ENCODE data around the gene PIEZO2. TPM values are rescaled to one million over a fixed set of nuclear protein-coding genes. Genes with fewer than 3 reads are reported as not detected.

Gene PIEZO2
- polyA plus RNA-seq, 1 donor from 2014 or later = 0.30 TPM

DNA sequence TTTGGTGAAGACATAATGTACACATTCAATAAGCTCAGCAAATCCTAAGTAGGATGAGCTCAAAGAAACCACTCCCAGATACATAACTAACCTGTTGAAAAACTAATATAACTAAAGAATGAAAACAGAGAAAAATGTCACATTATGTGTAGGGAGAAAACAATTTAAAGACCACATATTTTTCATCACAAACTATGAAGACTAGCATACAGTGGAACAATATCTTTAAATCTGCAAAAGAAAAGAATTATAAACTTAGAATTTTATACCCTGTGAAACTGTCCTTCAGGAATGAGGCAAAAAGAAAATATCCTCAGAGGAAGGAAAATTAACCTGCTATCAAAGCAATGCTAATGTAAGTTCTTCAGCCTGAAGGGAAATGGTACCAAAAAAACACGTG, 151.5 kb downstream of the PIEZO2 start:
- TF ChIP-seq EP300 (conservative IDR thresholded peaks at IDR 0.05; ENCODE audit: poor library complexity, severe bottlenecking) = no peak
- TF ChIP-seq TAF1 (IDR thresholded peaks at IDR 0.05; ENCODE audit: low read depth) = no peak
- TF ChIP-seq MXI1 (conservative IDR thresholded peaks at IDR 0.05; ENCODE audit: poor library complexity, severe bottlenecking) = no peak
- no peak for TF ChIP-seq POLR2AphosphoS5 (IDR thresholded peaks at IDR 0.05)
- TF ChIP-seq, protein P1, sequence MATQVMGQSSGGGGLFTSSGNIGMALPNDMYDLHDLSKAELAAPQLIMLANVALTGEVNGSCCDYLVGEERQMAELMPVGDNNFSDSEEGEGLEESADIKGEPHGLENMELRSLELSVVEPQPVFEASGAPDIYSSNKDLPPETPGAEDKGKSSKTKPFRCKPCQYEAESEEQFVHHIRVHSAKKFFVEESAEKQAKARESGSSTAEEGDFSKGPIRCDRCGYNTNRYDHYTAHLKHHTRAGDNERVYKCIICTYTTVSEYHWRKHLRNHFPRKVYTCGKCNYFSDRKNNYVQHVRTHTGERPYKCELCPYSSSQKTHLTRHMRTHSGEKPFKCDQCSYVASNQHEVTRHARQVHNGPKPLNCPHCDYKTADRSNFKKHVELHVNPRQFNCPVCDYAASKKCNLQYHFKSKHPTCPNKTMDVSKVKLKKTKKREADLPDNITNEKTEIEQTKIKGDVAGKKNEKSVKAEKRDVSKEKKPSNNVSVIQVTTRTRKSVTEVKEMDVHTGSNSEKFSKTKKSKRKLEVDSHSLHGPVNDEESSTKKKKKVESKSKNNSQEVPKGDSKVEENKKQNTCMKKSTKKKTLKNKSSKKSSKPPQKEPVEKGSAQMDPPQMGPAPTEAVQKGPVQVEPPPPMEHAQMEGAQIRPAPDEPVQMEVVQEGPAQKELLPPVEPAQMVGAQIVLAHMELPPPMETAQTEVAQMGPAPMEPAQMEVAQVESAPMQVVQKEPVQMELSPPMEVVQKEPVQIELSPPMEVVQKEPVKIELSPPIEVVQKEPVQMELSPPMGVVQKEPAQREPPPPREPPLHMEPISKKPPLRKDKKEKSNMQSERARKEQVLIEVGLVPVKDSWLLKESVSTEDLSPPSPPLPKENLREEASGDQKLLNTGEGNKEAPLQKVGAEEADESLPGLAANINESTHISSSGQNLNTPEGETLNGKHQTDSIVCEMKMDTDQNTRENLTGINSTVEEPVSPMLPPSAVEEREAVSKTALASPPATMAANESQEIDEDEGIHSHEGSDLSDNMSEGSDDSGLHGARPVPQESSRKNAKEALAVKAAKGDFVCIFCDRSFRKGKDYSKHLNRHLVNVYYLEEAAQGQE (IDR thresholded peaks at IDR 0.05; ENCODE audit: borderline replicate concordance) = no peak
- TF ChIP-seq RAD21 (conservative IDR thresholded peaks at IDR 0.05) = no peak
- Histone ChIP-seq H3K27me3 (ENCODE audit: insufficient read depth, low read depth, low read length) (no peaks in the 10 kb centered on the region), H3K4me3 (ENCODE audit: low read length) (no peak overlapping the region), H3K9me3 (ENCODE audit: low read length) (no peaks in the 10 kb centered on the region), H3K27ac (ENCODE audit: low read length) (no peak overlapping the region), H3F3A (ENCODE audit: insufficient read depth, low read length, poor library complexity, severe bottlenecking) (no peaks in the 10 kb centered on the region), H3K9ac (ENCODE audit: low read length) (no peak overlapping the region), H3K36me3 (ENCODE audit: insufficient read depth, low read length) (no peaks in the 10 kb centered on the region), H3K79me2 (replicated peaks; ENCODE audit: insufficient read depth, low read length) (no peaks in the 10 kb centered on the region), H3K9me2 (ENCODE audit: insufficient read depth, low read length) (no peaks in the 10 kb centered on the region), H2AFZ (ENCODE audit: low read depth, low read length) (no peak overlapping the region), H3K4me2 (ENCODE audit: low read length) (no peak overlapping the region), H4K20me1 (ENCODE audit: insufficient read depth) (no peaks in the 10 kb centered on the region)

GRCh38 chr18:10995550-10995949, 153.8 kb downstream of the PIEZO2 start:
- Histone ChIP-seq H3K27ac (ENCODE audit: low read length) (no peak overlapping the region), H2AFZ (ENCODE audit: low read depth, low read length) (no peak overlapping the region), H3K9ac (ENCODE audit: low read length) (no peak overlapping the region), H3K9me2 (ENCODE audit: insufficient read depth, low read length) (no peaks in the 10 kb centered on the region), H3F3A (ENCODE audit: insufficient read depth, low read length, poor library complexity, severe bottlenecking) (no peaks in the 10 kb centered on the region), H3K79me2 (replicated peaks; ENCODE audit: insufficient read depth, low read length) (no peaks in the 10 kb centered on the region), H3K4me2 (ENCODE audit: low read length) (no peak overlapping the region), H4K20me1 (ENCODE audit: insufficient read depth) (no peaks in the 10 kb centered on the region), H3K4me3 (ENCODE audit: low read length) (no peak overlapping the region), H3K27me3 (ENCODE audit: insufficient read depth, low read depth, low read length) (no peaks in the 10 kb centered on the region), H3K9me3 (ENCODE audit: low read length) (no peaks in the 10 kb centered on the region), H3K36me3 (ENCODE audit: insufficient read depth, low read length) (no peaks in the 10 kb centered on the region)
- no peak for TF ChIP-seq SMC3 (conservative IDR thresholded peaks at IDR 0.05; ENCODE audit: poor library complexity)
- TF ChIP-seq RAD21 (conservative IDR thresholded peaks at IDR 0.05) = no peak
- TF ChIP-seq TAF1 (IDR thresholded peaks at IDR 0.05; ENCODE audit: low read depth) = no peak
- no peak for TF ChIP-seq CTCF (IDR thresholded peaks at IDR 0.05; ENCODE audit: poor library complexity, severe bottlenecking)
- no peak for TF ChIP-seq MXI1 (conservative IDR thresholded peaks at IDR 0.05; ENCODE audit: poor library complexity, severe bottlenecking)
- TF ChIP-seq EP300 (conservative IDR thresholded peaks at IDR 0.05; ENCODE audit: poor library complexity, severe bottlenecking) = no peak
- TF ChIP-seq EZH2 (IDR thresholded peaks at IDR 0.05; ENCODE audit: borderline replicate concordance, insufficient read depth, low read length, poor library complexity, severe bottlenecking) = no peak
- TF ChIP-seq, protein P1 (IDR thresholded peaks at IDR 0.05; ENCODE audit: borderline replicate concordance) = no peak
- no peak for TF ChIP-seq POLR2AphosphoS5 (IDR thresholded peaks at IDR 0.05)
